Left ventricle myocardium inferior (tissue), 1 donor: ENCODE measurements around the gene SDK1. TPM values are rescaled to one million over a fixed set of nuclear protein-coding genes. Genes with fewer than 3 reads are reported as not detected.
A peak's percentile ranks its signal among the peaks of the same experiment; 100 is the strongest.

Experiments
- DNase-seq: peaks from one replicate; pipeline ENCODE4 v3.0.0-alpha.2; 2020
- H3K27ac ChIP-seq: fragments of 200-600 bp; replicated peaks from 2 replicates; pipeline ENCODE4 v1.8.0; 2021
- H3K27me3 ChIP-seq: fragments of 200-600 bp; 2 replicates; pipeline ENCODE4 v1.8.0; 2021; ENCODE audit warnings: low read depth
- H3K36me3 ChIP-seq: fragments of 200-600 bp; 2 replicates; pipeline ENCODE4 v1.8.0; 2021
- H3K4me1 ChIP-seq: fragments of 200-600 bp; 2 replicates; pipeline ENCODE4 v1.8.0; 2021
- H3K4me3 ChIP-seq: fragments of 200-600 bp; 2 replicates; pipeline ENCODE4 v1.8.0; 2021; ENCODE audit warnings: mild to moderate bottlenecking, moderate library complexity
- H3K9me3 ChIP-seq: fragments of 200-600 bp; replicated peaks from 2 replicates; pipeline ENCODE4 v1.8.0; 2021
- CTCF ChIP-seq: fragments of 200-600 bp; IDR thresholded peaks from 2 replicates; pipeline ENCODE4 v1.8.0; 2021; ENCODE audit warnings: antibody characterized with exemption, mild to moderate bottlenecking, borderline replicate concordance
- intact Hi-C: fragments of 100-400 bp; cut with micrococcal nuclease; formaldehyde crosslinking; loops from one replicate; pipeline ENCODE4 v1.11.0; 2022
- total RNA-seq: library from RNA; stranded (reverse); fragmentation: NEBNext Ultra II Directional; extraction: Animal tissue kit (Norgen Biotek cat#: 25700); gene quantifications from one replicate; pipeline ENCODE4 v1.2.1, GENCODE V29; 2021
- donor health status: DM: no; HTN: yes; CAD: no; lungs with severe emphysema.

The SDK1 gene
- total RNA-seq, 1 donor from 2014 or later: 1.3 TPM

- H3K4me1 ChIP-seq: peaks cover 21% of the 10 kb centered on the region
- DNase-seq: no peak
- peaks cover 28% of the 10 kb centered on the region for H3K27me3 ChIP-seq
Measured at GRCh38 chr7:3301831-3302618, 973 bp downstream of the SDK1 start.

DNA sequence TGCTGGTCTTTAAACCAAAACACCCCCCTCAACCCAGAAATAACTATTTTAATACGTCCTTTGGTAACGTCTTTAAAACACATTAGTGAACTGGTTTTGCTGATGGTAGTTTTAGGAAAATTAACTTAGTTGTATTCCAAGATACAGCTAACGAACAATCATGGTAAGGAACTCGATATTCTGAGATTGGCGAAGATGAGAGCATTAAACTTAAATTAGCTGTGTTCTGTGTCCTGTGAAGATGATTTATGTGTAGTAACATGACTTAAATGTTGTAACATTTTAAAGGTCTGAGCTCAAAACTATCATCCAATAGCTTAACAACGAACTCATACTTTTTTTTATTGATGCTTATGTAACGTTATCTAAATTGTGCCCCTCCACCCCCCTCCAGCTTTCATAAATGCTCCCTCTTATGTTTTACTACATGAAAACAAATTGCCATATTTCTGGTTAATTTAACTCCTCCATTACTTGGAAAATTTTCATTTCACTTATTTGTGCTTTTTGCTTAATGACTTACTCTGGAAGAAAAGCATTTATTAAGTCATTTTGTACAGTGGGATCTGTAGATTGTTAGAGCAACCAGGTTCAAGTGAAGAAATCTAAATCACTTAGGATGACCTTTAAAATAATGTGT is 1.7 kb downstream of the SDK1 start:
- peaks cover 28% of the 10 kb centered on the region for H3K27me3 ChIP-seq
- H3K27ac ChIP-seq: peak overlapping the region; percentile 38
- H3K4me1 ChIP-seq: peaks cover 21% of the 10 kb centered on the region
- H3K36me3 ChIP-seq: no peaks in the 10 kb centered on the region
- H3K9me3 ChIP-seq: no peaks in the 10 kb centered on the region
- TF ChIP-seq CTCF: no peak
- H3K4me3 ChIP-seq: peak overlapping the region; percentile 72
- intact Hi-C loops: no loop called here
- DNase-seq: no peak

More at GRCh38 chr7:3301831-3302618, 973 bp downstream of the SDK1 start:
- Histone ChIP-seq H3K27ac (peak overlapping the region; percentile 38), H3K9me3 (no peaks in the 10 kb centered on the region), H3K36me3 (no peaks in the 10 kb centered on the region), H3K4me3 (peak overlapping the region; percentile 72)
- peak; percentile 44 for TF ChIP-seq CTCF
- intact Hi-C loops: no loop called here

- Histone ChIP-seq H3K4me3 (no peak overlapping the region), H3K27ac (no peak overlapping the region), H3K36me3 (no peaks in the 10 kb centered on the region), H3K9me3 (no peaks in the 10 kb centered on the region), H3K27me3 (peaks cover 31% of the 10 kb centered on the region), H3K4me1 (peaks cover 21% of the 10 kb centered on the region)
- no peak for DNase-seq
- no peak for TF ChIP-seq CTCF
- intact Hi-C loops: no loop called here
Measured at GRCh38 chr7:3304131-3304530, 3.1 kb downstream of the SDK1 start.

GRCh38 chr7:3307435-3307834 is 6.4 kb downstream of the SDK1 start:
- no peak overlapping the region for H3K27ac ChIP-seq
- no peaks in the 10 kb centered on the region for H3K9me3 ChIP-seq
- intact Hi-C loops: no loop called here
- no peak for TF ChIP-seq CTCF
- no peaks in the 10 kb centered on the region for H3K36me3 ChIP-seq
- H3K4me3 ChIP-seq: no peak overlapping the region
- peaks cover 3% of the 10 kb centered on the region for H3K4me1 ChIP-seq
- peaks cover 11% of the 10 kb centered on the region for H3K27me3 ChIP-seq
- no peak for DNase-seq

GRCh38 chr7:3309140-3309539 is 8.1 kb downstream of the SDK1 start:
- Histone ChIP-seq H3K4me3 (no peak overlapping the region), H3K36me3 (no peaks in the 10 kb centered on the region), H3K9me3 (no peaks in the 10 kb centered on the region), H3K4me1 (no peaks in the 10 kb centered on the region), H3K27ac (no peak overlapping the region), H3K27me3 (peaks cover 11% of the 10 kb centered on the region)
- intact Hi-C loops: no loop called here
- no peak for DNase-seq
- no peak for TF ChIP-seq CTCF
